Inflammatory macrophage (primary cell): Measurements from ENCODE around the gene ERVH48-1.
"Not testable (repeated sequence)": the region's sequence is repeated elsewhere in the genome, so short reads cannot be mapped to it uniquely, and the experiment has no call there.

Source experiments
- DNase-seq, 2 donors: peaks; one replicate each; pipeline ENCODE4 v3.0.0-alpha.2; 2020 to 2022

Gene ERVH48-1

DNA sequence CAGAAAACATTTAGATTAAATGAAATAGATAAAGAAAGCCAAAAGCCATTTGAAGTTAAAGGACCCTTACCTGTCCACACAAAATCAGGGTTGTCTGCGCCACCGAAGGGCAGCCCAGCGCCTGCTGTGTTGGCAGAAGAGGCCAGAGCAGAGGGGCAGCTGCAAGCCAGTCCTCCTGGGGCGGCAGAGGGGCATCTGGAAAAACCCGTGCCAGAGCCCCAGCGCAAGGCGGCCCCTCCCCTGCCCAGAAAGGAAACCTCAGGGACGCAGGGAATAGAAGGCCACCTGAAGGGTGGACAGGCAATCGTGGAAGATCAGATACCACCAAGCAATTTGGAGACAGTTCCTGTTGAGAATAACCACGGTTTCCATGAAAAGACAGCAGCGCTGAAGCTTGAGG lies 21.6 kb downstream of the ERVH48-1 start:
- DNase-seq, result no peak

DNA sequence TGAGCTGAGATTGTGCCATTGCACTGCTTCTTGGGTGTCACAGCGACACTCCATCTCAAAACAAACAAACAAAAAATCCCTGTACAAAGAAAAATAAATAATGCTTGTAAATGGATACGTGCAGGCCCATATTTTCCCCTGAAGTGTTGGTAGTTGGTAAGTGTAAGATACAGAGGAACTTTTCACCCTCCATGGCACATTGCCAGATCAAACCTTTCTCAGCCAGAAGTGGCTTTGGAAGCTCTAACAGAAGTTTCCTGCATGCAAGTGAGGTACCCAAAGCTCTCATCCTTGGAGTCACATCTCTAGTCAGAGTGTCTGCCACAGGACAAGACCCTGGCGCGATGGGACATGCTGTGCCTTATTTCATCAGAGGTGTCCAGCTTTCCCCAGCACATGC lies 25.0 kb downstream of the ERVH48-1 start:
- DNase-seq, result no peak

DNA sequence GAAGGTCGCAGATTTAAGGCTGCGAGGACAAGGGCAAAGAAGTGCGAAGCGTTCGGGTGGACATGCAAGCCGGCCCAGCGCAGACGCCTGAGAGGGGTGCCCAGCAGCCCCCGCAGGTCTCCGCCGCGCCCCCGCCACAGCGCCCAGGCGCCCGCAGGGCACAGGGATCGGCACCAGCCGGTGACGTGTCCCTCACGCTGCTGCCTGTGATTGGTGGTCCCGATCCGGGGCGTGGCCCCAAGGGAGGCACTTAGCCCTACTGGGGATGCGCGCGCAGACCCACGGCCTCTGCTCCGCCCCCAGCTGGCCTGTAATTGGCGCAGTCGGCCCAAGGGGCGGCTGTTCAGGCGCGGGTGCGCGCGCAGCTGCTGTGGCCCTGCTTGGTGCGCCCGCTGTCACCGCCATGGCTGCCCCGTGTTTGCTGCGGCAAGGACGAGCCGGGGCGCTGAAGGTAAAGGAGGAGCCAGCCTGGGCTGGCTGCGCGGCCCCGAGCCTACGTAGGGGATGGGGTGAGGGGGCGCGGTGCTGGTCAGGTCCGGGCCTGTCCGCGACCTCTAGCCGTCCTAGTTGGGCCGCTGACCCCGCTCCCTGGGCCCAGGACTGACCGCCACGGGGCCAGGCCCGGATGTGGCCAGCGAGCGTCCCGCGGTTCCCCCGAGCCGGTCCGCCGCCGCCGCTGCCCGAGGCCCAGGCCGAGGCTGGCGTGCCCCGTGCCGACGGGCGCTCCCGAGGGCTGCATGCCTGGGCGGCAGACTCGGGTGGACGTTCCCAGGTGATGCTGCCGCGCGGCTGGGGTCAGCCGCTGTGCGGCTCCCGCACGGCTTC lies 32.3 kb downstream of the ERVH48-1 start, which contains the start of gene NDUFV3:
NDUFV3 (plus strand) TSS at position 379 of the 825 bp plus-strand sequence; CDS start at position 404, 25 bp downstream.
- DNase-seq, result peak; percentile 100

DNA sequence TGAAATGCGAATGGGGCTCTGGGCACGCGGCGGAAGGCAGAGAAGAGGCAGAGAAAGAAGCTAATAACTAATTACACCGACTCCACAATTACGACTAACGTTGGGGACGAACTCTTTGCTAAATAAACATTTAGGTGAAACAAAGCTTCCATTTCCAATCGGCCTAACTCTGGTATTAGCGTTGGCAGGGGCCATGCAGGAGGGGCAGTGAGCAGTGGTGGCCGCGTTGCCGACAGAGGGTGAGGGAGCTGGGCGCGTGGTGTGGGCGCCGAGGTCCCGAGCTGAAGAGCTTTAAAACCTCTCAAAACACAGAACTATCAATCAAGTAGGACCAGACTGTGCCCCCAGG lies 32.9 kb downstream of the ERVH48-1 start:
- no peak for DNase-seq

DNA sequence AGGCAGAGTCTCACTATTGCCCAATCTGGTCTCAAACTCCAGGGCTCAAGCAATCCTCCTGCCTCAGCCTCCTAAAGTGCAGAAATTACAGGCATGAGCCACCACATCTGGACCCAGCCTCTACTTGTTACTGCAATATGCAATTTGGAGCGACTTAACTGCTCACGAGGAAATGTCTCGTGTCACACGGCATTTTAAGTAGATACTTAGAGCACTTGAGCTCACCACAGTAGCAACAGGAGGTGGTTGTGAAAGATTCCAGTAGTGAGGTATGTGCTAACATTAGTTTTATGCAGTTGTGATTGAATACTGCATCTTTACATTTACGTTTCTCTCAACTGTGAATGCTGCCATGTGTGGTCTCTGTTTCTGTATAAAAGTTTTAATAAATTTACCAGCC lies 38.1 kb downstream of the ERVH48-1 start:
- peak; percentile 7 for DNase-seq

DNA sequence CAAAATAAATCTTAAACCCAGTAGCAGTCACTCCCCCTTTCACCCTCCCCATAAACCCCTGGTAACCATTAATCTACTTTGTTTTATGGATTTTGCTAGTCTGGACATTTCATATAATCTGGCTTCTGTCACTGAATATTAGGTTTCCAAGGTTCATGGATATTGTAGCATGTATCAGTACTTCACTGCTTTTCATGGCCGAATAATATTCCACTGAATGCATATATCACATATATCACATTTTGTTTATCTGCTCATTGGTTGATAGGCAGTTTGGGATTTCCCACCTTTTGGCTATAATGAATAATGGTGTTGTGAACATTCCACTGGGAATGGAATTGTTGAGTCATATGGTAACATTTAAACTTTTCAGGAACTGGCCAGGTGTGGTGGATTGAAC lies 41.5 kb downstream of the ERVH48-1 start:
- no peak for DNase-seq

DNA sequence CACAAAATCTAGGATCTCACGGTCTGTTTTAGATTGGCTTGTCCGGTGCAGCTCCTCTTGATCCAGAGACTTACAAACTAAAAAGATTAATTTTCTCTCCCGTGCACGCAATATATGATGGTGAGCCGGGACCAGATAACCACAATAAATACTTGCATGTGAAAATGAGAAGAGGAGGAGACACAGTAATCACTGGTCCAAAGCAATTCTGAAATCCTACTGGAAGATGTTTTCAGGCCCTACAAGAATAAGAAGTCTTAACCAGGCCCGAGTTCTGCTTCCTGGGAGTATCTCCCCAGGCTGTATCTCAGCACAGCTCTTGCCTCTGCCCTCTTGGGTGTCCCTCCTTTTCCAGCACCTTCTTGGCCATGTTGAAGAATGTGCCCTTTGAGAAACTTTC lies 45.1 kb downstream of the ERVH48-1 start:
- DNase-seq, result no peak

DNA sequence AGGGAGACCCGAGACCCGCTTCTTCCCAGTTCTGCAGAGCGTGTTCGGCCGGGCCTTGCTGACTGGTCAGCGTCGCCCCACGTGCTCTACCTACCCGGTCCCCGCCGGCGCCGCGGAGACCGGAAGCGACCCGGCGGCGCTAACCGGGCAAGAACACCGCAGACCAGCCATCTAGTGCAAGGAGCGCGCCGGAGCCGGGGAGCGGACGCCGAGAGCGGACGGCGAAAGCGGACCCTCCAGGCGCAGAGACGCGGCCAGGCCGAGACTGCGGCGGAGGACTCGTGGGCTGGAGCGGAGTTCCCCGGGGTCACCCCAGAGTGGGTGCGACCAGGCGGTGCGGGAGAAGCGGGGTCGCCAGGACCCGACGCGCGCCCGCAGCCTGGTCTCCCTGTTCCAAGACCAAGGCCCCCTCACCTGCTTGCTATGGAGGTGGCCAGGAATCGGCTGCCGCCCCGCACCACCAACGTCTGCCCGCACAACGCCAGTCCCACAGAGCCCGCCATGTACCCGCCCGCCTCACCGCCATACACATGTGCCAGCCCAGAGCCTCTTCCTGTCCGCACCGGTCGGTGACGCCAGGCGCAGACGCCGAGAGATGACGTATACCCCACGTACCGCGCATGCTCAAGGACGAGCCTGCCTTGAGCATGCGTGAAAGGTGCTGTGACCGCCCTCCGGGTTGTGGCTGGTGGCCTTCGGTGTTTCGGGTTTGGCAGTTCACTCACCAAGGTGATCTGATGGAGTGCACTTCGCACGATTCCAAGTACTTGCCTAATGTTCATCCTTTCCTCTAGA lies 46.2 kb downstream of the ERVH48-1 start, which contains the start of gene WDR4:
WDR4 (minus strand) TSS at position 547 of the 795 bp plus-strand sequence; CDS start at position 503, 44 bp downstream.
- peak; percentile 99 for DNase-seq

DNA sequence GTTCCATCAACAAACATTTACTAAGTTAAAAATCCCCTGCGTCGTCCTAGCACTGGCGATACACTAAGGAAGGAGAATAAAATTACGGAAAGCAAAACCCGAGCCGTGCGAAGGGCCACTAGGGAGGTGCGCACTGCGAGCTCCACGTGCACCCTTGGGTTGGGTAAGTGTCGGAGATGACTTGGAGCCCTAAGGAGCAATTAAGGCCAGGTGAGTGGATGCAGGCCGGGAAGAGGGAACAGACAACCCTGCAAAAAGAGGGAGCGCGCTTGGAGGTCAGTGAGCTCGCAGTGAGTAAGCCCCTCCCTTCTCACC lies 46.8 kb downstream of the ERVH48-1 start:
- DNase-seq, result no peak

DNA sequence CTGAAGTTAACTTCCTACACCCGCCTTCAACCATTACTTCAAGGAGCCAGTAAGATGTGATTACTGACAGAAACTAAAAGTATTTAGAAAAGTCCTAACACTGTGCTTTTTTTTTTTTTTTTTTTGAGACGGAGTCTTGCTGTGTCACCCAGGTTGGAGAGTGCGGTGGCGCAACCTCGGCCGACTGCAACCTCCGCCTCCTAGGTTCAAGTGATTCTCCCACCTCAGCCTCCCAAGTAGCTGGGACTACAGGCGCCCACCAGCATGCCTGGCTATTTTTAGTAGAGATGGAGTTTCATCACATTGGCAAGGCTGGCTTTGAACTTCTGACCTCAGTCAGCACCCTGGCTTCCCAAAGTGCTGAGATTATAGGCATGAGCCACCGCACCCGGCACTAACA lies 49.6 kb downstream of the ERVH48-1 start:
- DNase-seq, result not testable (repeated sequence)

DNA sequence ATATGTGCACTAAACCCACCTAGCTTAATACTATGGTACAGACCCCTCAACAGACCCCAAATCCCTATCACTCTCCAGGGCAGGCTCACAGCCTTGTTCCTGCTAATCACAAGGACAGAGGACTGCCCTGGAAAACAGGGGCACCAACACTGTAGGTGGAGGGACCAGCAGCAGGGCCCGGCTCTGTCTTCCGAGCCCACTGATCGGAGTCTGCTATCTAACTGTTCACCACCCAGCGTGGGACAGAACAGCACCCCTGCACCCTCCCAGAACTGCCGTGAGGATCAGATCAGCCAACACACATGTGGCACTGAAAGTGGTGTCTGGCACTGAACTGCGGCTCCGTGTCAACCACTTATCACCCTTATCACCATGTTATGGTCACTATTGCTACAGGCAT lies 52.3 kb downstream of the ERVH48-1 start:
- DNase-seq, result no peak

DNA sequence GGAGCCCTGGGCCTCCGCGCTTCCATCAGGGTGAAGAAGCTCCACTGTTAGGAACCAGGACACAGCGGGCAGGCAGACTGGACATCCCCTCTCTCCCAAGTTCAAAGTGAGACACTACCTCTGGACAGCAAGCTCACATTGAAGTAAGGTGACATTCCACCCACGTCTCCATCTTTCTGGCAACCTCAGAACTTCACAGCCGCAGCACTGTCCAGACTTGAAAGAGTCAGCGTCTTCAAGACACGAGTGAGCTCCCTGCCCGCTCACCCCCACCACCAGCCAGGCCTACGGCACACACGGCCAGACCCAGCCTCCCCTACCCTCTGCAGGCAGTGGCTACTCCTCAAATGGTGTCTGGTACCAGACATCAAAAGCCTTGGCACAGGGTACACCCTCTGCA lies 57.2 kb downstream of the ERVH48-1 start:
- no peak for DNase-seq
